ENCODE results near the gene IDH3B.

IDH3B gene

DNA sequence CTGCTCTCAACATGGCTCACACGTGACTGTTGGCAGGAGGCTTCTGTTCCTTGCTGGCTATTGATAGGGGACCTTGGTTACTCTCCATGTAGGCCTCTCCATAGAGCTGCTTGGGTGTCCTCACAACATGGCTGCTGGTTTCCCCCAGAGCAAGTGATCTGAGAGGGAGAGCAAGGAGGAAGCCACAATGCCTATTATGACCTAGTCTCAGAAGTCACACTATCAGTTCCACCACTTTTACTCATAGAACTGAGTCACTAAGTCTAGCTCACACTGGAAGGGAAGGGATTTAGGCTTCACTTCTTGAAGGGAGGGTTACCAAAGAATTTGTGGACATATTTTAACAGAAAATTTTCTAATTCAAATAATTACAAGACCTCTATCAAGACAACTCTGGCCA, 20.3 kb downstream of the IDH3B start:
- H4K8ac ChIP-seq (ENCODE audit: low read depth, low read length) = no peak overlapping the region
- no peak overlapping the region for H2AK5ac ChIP-seq (ENCODE audit: low read length)
- H3K4me2 ChIP-seq (ENCODE audit: low read length) = no peak overlapping the region
- no peak overlapping the region for H2AFZ ChIP-seq (ENCODE audit: insufficient read depth, low read length, poor library complexity)
- no peaks in the 10 kb centered on the region for H3K4me1 ChIP-seq (ENCODE audit: control insufficient read depth in 1 of 2, insufficient read depth in 2 of 2, low read length in 2 of 2)
- no peak overlapping the region for H3K23ac ChIP-seq (ENCODE audit: low read length)
- no CpG with 5 or more reads among the region's 1 CpG for WGBS (ENCODE audit: extremely low coverage, insufficient coverage, insufficient read length)
- H3K4me3 ChIP-seq (ENCODE audit: low read depth, low read length) = no peak overlapping the region
- no peaks in the 10 kb centered on the region for H3K79me1 ChIP-seq (ENCODE audit: low read length)
- no peak overlapping the region for H4K91ac ChIP-seq (ENCODE audit: low read depth, low read length)
- no peak overlapping the region for H3K14ac ChIP-seq (ENCODE audit: low read length)
- H3K9me3 ChIP-seq (ENCODE audit: insufficient read depth, low read depth, low read length) = no peaks in the 10 kb centered on the region
- H3K36me3 ChIP-seq (ENCODE audit: control insufficient read depth in 1 of 2, insufficient read depth in 2 of 2, low read length in 2 of 2) = no peaks in the 10 kb centered on the region
- H4K12ac ChIP-seq (ENCODE audit: low read depth, low read length) = no peak overlapping the region
- H3K4ac ChIP-seq (ENCODE audit: low read depth, low read length) = no peak overlapping the region
- no peaks in the 10 kb centered on the region for H3K27me3 ChIP-seq (ENCODE audit: insufficient read depth, low read length)
- H3K27ac ChIP-seq (ENCODE audit: low read depth, low read length) = no peak overlapping the region
- H2BK120ac ChIP-seq (ENCODE audit: insufficient read depth, low read length, poor library complexity) = no peak overlapping the region
- no peak overlapping the region for H2BK5ac ChIP-seq (ENCODE audit: low read depth, low read length, poor library complexity)
- no peaks in the 10 kb centered on the region for H3K79me2 ChIP-seq (ENCODE audit: control insufficient read depth, insufficient read depth, low read length, poor library complexity)
- no peak overlapping the region for H3K9ac ChIP-seq (ENCODE audit: low read length)
- no peak for DNase-seq
- no peak overlapping the region for H2BK12ac ChIP-seq (ENCODE audit: low read length)
- no peak overlapping the region for H3K18ac ChIP-seq (ENCODE audit: low read length)

- Histone ChIP-seq H2AFZ (ENCODE audit: insufficient read depth, low read length, poor library complexity) (no peak overlapping the region), H3K79me2 (ENCODE audit: control insufficient read depth, insufficient read depth, low read length, poor library complexity) (no peaks in the 10 kb centered on the region), H3K4me2 (ENCODE audit: low read length) (no peak overlapping the region), H3K9me3 (ENCODE audit: insufficient read depth, low read depth, low read length) (no peaks in the 10 kb centered on the region), H4K12ac (ENCODE audit: low read depth, low read length) (no peak overlapping the region), H3K27me3 (ENCODE audit: insufficient read depth, low read length) (no peaks in the 10 kb centered on the region), H3K23ac (ENCODE audit: low read length) (no peak overlapping the region), H2BK5ac (ENCODE audit: low read depth, low read length, poor library complexity) (no peak overlapping the region), H2BK12ac (ENCODE audit: low read length) (no peak overlapping the region), H3K4me1 (ENCODE audit: control insufficient read depth in 1 of 2, insufficient read depth in 2 of 2, low read length in 2 of 2) (no peaks in the 10 kb centered on the region), H3K9ac (ENCODE audit: low read length) (no peak overlapping the region), H3K27ac (ENCODE audit: low read depth, low read length) (no peak overlapping the region), H4K8ac (ENCODE audit: low read depth, low read length) (no peak overlapping the region), H4K91ac (ENCODE audit: low read depth, low read length) (no peak overlapping the region), H2BK120ac (ENCODE audit: insufficient read depth, low read length, poor library complexity) (no peak overlapping the region), H2AK5ac (ENCODE audit: low read length) (no peak overlapping the region), H3K18ac (ENCODE audit: low read length) (no peak overlapping the region), H3K14ac (ENCODE audit: low read length) (no peak overlapping the region), H3K4me3 (ENCODE audit: low read depth, low read length) (no peak overlapping the region), H3K79me1 (ENCODE audit: low read length) (no peaks in the 10 kb centered on the region), H3K4ac (ENCODE audit: low read depth, low read length) (no peak overlapping the region), H3K36me3 (ENCODE audit: control insufficient read depth in 1 of 2, insufficient read depth in 2 of 2, low read length in 2 of 2) (no peaks in the 10 kb centered on the region)
- no peak for DNase-seq
- no CpG with 5 or more reads among the region's 9 CpGs for WGBS (ENCODE audit: extremely low coverage, insufficient coverage, insufficient read length)
Observed at GRCh38 chr20:2640899-2641298, 23.1 kb downstream of the IDH3B start.

DNA sequence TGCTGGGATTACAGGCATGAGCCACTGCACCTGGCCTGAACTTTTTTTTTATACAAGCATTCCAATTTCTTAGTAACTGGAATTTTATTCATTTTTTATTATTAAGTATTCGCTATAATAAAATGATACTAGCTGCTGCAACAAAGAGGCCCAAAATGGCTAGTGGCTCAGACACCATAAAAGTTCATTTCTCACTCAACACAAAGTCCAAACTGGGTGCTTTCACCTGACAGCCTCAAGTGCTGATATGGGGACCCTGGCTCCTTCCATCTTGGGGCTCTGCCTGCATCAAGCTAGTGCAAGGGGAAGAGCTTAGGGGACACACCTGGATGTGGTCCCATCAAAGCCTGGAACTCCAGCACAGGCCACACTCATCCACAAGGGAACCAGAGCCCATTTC, 23.8 kb downstream of the IDH3B start:
- Histone ChIP-seq H3K9me3 (ENCODE audit: insufficient read depth, low read depth, low read length) (no peaks in the 10 kb centered on the region), H3K79me2 (ENCODE audit: control insufficient read depth, insufficient read depth, low read length, poor library complexity) (no peaks in the 10 kb centered on the region), H4K12ac (ENCODE audit: low read depth, low read length) (no peak overlapping the region), H3K4me3 (ENCODE audit: low read depth, low read length) (no peak overlapping the region), H2AK5ac (ENCODE audit: low read length) (no peak overlapping the region), H3K4ac (ENCODE audit: low read depth, low read length) (no peak overlapping the region), H3K4me1 (ENCODE audit: control insufficient read depth in 1 of 2, insufficient read depth in 2 of 2, low read length in 2 of 2) (no peaks in the 10 kb centered on the region), H3K36me3 (ENCODE audit: control insufficient read depth in 1 of 2, insufficient read depth in 2 of 2, low read length in 2 of 2) (no peaks in the 10 kb centered on the region), H2BK5ac (ENCODE audit: low read depth, low read length, poor library complexity) (no peak overlapping the region), H3K18ac (ENCODE audit: low read length) (no peak overlapping the region), H2BK12ac (ENCODE audit: low read length) (no peak overlapping the region), H3K27ac (ENCODE audit: low read depth, low read length) (no peak overlapping the region), H3K9ac (ENCODE audit: low read length) (no peak overlapping the region), H3K14ac (ENCODE audit: low read length) (no peak overlapping the region), H3K4me2 (ENCODE audit: low read length) (no peak overlapping the region), H2AFZ (ENCODE audit: insufficient read depth, low read length, poor library complexity) (no peak overlapping the region), H3K79me1 (ENCODE audit: low read length) (no peaks in the 10 kb centered on the region), H4K8ac (ENCODE audit: low read depth, low read length) (no peak overlapping the region), H3K27me3 (ENCODE audit: insufficient read depth, low read length) (no peaks in the 10 kb centered on the region), H2BK120ac (ENCODE audit: insufficient read depth, low read length, poor library complexity) (no peak overlapping the region), H4K91ac (ENCODE audit: low read depth, low read length) (no peak overlapping the region), H3K23ac (ENCODE audit: low read length) (no peak overlapping the region)
- no CpG with 5 or more reads among the region's 1 CpG for WGBS (ENCODE audit: extremely low coverage, insufficient coverage, insufficient read length)
- no peak for DNase-seq

DNA sequence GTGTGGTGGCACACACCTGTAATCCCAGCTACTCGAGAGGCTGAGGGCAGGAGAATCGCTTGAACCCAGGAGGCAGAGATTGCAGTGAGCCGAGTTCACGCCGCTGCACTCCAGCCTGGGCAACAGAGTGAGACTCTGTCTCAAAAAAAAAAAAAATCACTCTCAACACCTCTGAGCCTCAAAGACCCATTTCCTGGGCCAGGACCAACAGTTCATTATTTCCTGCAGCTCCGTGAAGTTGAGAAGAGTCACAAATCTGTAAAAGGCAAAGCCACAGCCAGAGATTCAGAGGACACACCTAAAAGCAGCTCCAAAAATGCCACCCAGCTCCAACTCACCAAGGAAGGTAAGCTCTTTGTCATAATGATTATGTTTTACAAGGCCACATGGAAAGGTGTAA, 26.8 kb downstream of the IDH3B start:
- H3K27ac ChIP-seq (ENCODE audit: low read depth, low read length) = no peak overlapping the region
- no peaks in the 10 kb centered on the region for H3K36me3 ChIP-seq (ENCODE audit: control insufficient read depth in 1 of 2, insufficient read depth in 2 of 2, low read length in 2 of 2)
- DNase-seq = no peak
- H3K18ac ChIP-seq (ENCODE audit: low read length) = no peak overlapping the region
- H4K8ac ChIP-seq (ENCODE audit: low read depth, low read length) = no peak overlapping the region
- H3K14ac ChIP-seq (ENCODE audit: low read length) = no peak overlapping the region
- no peaks in the 10 kb centered on the region for H3K4me1 ChIP-seq (ENCODE audit: control insufficient read depth in 1 of 2, insufficient read depth in 2 of 2, low read length in 2 of 2)
- WGBS (ENCODE audit: extremely low coverage, insufficient coverage, insufficient read length) = no CpG with 5 or more reads among the region's 6 CpGs
- no peak overlapping the region for H4K91ac ChIP-seq (ENCODE audit: low read depth, low read length)
- no peaks in the 10 kb centered on the region for H3K27me3 ChIP-seq (ENCODE audit: insufficient read depth, low read length)
- no peak overlapping the region for H3K4me2 ChIP-seq (ENCODE audit: low read length)
- no peak overlapping the region for H3K9ac ChIP-seq (ENCODE audit: low read length)
- H2BK12ac ChIP-seq (ENCODE audit: low read length) = no peak overlapping the region
- no peak overlapping the region for H3K23ac ChIP-seq (ENCODE audit: low read length)
- H3K4me3 ChIP-seq (ENCODE audit: low read depth, low read length) = no peak overlapping the region
- H3K4ac ChIP-seq (ENCODE audit: low read depth, low read length) = no peak overlapping the region
- no peak overlapping the region for H2AK5ac ChIP-seq (ENCODE audit: low read length)
- H3K79me1 ChIP-seq (ENCODE audit: low read length) = no peaks in the 10 kb centered on the region
- H2BK120ac ChIP-seq (ENCODE audit: insufficient read depth, low read length, poor library complexity) = no peak overlapping the region
- no peak overlapping the region for H4K12ac ChIP-seq (ENCODE audit: low read depth, low read length)
- H2AFZ ChIP-seq (ENCODE audit: insufficient read depth, low read length, poor library complexity) = no peak overlapping the region
- no peaks in the 10 kb centered on the region for H3K9me3 ChIP-seq (ENCODE audit: insufficient read depth, low read depth, low read length)
- no peak overlapping the region for H2BK5ac ChIP-seq (ENCODE audit: low read depth, low read length, poor library complexity)
- H3K79me2 ChIP-seq (ENCODE audit: control insufficient read depth, insufficient read depth, low read length, poor library complexity) = no peaks in the 10 kb centered on the region

Data from trophoblast cell (in vitro differentiated cells and primary cell).